GM18868 (cell line): Measurements from ENCODE around the gene RIN3.

Source experiments
- ATAC-seq: cut with Tn5 transposase; IDR thresholded peaks from one replicate; pipeline ENCODE4 v1.9.1; 2021; ENCODE audit warnings: mild to moderate bottlenecking, moderate library complexity; ENCODE audit not compliant: unreplicated experiment

RIN3 gene, protein sequence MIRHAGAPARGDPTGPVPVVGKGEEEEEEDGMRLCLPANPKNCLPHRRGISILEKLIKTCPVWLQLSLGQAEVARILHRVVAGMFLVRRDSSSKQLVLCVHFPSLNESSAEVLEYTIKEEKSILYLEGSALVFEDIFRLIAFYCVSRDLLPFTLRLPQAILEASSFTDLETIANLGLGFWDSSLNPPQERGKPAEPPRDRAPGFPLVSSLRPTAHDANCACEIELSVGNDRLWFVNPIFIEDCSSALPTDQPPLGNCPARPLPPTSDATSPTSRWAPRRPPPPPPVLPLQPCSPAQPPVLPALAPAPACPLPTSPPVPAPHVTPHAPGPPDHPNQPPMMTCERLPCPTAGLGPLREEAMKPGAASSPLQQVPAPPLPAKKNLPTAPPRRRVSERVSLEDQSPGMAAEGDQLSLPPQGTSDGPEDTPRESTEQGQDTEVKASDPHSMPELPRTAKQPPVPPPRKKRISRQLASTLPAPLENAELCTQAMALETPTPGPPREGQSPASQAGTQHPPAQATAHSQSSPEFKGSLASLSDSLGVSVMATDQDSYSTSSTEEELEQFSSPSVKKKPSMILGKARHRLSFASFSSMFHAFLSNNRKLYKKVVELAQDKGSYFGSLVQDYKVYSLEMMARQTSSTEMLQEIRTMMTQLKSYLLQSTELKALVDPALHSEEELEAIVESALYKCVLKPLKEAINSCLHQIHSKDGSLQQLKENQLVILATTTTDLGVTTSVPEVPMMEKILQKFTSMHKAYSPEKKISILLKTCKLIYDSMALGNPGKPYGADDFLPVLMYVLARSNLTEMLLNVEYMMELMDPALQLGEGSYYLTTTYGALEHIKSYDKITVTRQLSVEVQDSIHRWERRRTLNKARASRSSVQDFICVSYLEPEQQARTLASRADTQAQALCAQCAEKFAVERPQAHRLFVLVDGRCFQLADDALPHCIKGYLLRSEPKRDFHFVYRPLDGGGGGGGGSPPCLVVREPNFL

DNA sequence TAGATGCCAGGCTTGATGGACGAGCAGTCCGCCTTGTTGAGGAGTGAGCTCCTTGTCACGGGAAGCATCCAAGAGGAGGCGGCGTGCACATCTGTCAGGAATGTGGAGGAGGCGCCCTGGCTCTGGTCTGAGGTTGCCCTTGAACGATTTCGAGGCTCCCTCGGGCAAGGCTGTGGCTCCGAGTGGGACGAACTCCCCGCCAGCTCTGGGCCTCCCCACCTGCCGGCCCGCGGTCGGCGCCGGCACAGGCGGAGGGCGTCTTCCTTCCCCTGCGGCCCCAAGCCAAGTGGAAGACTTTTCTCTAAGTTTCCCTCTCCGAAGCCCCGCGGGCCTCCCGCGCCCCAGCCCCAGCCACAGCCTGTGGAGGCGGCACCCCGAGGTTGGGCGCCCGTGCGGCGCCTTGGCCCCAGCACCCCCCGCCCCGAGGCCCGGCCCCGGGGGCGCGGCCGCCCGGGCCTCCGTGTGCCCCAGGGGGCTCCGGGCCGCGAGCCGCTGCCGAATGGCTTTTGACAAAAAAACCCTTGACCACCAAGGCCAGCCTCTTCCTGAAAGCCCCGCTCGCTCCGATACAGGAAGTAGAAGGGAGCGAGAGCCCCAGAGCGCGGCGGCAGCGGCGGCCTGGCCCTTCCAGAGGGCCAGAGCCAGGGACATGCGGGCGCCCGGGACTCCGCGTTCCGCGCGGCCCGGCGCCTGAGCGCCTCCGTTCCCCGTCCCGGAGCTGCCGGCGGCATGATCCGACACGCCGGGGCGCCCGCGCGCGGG is at the start of gene RIN3:
TSS of gene RIN3 (plus strand) at position 578 of the 762 bp plus-strand sequence. CDS start at position 730, 152 bp downstream.
- ATAC-seq, result peak; percentile 62

DNA sequence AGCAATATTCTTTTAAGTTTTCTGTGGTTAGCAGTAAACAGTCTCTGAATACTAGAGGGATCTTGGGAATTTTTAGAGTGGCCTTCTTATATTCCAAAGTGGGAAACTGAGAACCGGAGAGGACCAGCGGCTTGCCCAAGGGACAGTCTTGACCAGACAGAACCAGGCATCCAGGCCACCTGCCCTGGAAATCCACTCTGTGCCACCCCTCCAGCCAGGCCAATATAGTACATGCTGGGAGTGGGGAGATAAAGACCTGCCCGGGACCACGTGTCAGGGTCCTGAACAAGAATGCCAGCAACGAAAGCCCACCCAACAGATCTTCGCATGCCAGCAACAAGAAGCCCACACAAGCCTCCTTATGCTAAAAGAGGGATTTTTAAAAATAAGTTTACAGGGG is 49.4 kb upstream of the RIN3 start:
- no peak for ATAC-seq

DNA sequence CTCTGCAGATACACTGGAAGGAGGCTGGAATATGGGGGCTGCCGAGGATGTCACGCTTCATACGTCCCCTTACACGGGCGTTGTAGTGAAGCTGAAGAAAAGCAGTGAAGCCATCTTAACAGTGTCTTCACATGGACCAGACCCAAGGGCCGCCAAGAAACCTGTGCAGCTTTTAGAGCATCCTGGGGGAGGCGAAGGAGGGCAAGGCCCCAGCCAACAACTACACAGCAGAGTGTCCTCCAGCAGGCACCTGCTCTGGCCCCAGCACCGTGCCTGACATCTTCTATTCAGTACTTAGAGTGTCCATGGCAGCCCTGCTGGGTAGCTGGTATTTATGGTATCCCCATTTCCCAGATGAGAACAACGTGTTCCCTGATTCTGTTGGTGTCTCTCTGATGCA is 48.9 kb upstream of the RIN3 start:
- ATAC-seq, result no peak

DNA sequence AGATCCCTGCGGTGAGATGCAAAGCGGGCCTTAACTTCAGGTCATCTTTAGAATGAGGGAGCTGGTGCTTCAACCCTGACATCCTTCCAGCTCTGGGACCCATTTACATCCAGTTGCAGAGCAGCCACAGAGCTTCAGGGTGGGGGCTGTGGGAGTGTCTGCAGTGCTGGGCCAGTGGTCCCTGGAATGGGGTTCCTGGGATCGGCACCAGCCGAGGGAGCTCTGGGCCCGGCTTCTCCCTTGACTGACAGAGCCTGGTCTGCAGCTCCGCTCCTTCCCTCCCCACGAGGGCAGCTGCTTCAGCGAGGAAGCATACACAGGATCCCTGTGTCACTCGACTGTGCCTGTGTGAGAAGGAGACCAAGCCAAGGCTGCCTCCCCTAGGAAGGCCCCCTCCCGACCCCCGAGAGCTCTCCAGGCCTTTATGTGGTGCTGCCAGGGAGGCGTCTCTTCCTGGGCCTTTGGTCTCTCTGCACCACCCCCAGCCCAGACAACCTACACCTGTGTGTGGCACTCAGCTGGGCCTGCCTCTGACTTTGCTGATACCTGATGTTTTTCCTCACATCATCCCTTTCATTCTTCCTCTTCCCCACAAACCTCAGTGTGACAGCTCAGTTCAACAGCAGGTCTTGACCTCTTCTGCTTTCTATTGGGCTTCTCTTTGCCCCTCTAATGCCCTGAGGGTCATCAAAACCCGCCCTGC is 48.1 kb upstream of the RIN3 start:
- ATAC-seq, result no peak

DNA sequence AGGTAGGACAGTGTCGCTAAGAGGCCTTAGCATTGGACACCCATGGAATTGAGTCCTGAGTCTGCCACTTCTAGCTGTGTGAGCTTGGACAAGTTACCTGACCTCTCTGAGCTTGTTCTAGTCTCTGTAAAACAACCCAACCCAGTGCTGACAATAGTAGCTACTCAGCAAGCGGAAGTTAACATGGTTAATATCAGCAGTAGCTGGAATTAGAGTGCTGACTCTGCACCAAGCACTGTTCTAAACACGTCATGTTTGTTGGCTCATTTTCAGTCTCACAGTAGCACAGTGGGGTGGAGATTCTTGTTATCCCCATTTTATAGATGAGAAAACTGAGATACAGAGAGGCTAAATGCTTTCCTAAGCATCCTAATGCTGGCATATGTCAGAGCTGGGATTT is 47.5 kb upstream of the RIN3 start:
- no peak for ATAC-seq

DNA sequence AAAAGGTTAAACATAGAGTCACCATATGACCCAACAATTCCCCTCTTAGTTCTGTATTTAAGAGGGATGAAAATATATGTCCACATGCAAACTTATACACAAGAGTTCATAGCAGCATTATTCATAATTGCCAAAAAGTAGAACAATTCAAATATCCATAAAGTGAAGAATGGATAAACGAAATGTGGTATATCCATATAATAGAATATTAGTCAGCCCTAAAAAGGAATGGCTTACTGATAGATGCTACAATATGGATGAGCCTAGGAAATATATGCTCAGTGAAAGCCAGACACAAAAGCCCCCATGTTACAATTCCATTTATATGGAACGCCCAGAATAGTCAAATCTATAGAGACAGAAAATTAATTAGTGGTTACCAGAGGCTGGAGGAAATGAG is 44.1 kb upstream of the RIN3 start:
- ATAC-seq, result no peak

DNA sequence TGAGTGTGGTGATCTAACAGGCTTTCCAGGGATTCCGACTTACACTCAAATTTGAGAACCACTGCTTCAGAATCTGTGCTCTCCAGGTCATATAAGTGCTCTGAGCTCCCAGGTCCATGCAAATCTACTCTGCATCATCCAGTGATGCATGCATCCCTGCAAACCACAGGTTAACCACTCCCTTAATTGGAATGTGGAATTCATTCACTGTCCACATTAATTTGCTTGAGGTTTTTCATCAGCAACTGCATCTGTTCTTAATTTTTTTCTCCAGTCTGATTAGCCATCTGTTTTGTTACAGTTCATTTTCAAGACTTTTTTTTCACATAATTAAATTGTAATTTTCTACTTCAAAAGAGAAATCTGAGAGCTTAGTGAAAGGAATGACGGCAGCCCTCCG is 43.4 kb upstream of the RIN3 start:
- no peak for ATAC-seq

DNA sequence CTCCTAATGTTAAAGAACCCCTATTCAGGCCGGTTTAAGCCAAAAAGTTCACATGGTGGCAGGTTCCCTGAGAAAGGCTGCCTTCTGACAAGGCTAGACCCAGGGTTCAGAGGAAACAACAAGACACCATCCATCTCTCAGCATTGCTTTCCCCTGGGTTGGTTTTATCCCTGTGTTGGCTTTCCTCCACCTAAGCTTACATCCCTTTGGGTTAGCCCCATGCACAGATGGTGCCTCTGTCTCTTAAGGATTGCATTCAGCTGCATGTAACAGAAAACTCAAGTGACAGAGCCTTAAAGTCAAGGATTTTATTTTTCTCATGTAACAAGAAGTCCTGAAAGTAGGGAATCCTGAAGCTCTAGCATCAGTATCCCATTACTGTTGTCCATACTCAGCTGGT is 42.8 kb upstream of the RIN3 start:
- no peak for ATAC-seq

DNA sequence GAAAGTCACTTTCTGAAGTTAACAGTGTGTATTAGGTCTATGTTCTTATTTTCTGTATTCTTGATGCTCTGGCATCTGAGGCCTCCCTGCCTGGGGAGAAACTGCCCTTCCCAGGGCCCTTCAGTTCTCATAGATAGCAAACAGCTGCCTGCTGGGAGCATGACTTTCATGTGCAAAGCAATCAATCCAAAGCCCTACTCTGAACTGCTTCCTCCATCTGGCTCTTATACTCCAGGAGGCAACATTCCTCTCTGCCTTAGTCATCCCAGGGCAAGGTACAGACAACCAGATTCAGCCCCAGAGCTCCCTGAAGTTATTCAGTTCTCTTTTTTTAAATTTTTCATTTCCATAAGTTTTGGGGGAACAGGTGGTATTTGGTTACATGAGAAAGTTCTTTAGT is 41.7 kb upstream of the RIN3 start:
- ATAC-seq, result no peak

DNA sequence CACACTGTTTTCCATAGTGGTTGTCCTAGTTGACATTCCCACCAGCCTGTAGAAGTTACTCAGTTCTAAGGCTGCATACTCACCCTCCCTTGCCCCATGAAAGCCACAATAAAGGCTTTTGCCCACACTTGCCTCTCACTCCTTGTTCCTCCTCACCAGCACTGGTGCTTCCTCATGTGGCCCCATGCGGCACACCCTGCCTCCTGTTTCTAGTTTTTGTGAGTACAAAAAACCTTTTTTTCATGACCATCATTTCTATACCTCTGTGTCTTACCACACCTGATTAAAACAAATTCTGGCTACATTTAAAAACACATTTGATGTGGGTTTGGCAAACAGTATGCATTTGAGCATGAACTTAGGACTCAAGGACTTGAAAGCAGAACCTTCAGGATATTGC is 40.7 kb upstream of the RIN3 start:
- no peak for ATAC-seq

DNA sequence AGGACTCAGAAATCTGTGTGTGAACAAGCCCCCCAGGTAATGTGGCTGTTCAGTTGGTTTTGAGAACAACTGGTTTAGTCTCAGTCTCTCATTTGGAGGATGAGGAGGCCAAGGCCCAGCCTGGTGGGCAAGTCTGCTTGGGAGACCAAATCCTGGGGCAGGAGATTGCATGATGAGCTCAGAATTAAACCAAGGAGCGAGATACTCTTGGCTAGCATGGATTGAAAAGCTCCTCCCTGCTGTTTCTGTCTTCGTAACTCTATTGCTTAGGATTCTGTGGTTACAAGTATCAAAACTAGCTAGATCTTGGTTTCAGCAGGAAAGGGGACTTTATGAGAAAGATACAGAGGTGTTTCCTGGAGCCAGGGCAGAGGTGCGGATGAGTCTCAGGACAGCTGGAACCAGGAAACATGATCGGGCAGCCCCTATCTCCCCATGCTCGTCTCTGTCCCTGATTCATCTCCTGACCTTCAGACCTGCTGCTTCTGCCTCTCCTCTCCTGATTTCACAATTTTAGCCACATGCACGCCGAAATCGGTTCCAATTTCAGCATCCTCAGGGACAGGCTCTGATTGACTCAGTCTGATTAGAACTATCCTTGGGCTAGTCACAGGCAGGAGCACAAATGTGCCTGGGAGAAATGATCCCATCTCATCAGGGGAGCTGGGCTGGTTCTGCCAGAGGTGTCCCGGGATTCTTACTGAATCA is 40.2 kb upstream of the RIN3 start:
- ATAC-seq, result no peak

DNA sequence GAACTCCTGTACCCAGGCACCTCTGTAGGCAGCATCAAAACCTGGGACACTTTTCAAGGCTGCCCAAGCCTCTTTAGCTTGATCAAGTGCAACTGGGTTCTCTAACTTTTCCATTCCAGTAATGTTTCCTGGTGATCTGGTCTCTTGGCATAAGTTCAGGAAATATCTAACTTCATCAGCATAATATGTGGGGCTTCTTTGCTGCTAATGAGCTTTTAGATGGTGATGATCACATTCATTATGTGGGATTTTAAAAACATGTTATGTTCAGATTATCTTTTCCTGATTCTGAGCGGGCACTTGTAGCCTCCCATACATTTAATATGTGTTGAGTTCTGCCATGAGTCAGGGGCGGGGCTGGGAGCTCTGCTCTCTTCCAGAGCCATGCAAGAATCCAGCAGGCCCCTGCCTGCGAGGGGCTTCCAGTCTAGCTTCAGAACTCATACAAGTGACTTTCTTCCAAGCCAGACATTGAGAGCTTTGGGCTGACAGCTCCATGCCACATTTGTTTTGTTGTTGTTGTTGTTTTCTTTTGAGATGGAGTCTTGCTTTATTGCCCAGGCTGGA is 39.5 kb upstream of the RIN3 start:
- no peak for ATAC-seq

DNA sequence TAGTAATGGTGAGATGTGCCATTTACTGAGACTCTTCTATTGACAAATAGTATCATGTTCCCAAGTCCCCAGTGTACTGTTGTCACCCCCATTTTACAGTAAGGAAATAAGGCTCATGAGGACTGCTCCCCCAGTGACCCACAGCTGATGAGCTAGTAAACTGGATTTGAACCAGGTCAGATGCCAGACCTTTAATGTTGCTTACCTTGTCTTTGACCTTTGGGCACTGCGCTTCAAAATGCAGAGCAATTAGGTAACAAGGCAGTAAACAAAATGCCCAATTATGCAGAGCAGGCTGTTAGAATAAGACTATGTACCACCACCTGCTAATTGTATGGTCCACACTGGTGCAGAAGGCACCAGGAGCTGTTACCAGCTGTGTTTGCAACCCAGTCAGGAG is 38.5 kb upstream of the RIN3 start:
- no peak for ATAC-seq

DNA sequence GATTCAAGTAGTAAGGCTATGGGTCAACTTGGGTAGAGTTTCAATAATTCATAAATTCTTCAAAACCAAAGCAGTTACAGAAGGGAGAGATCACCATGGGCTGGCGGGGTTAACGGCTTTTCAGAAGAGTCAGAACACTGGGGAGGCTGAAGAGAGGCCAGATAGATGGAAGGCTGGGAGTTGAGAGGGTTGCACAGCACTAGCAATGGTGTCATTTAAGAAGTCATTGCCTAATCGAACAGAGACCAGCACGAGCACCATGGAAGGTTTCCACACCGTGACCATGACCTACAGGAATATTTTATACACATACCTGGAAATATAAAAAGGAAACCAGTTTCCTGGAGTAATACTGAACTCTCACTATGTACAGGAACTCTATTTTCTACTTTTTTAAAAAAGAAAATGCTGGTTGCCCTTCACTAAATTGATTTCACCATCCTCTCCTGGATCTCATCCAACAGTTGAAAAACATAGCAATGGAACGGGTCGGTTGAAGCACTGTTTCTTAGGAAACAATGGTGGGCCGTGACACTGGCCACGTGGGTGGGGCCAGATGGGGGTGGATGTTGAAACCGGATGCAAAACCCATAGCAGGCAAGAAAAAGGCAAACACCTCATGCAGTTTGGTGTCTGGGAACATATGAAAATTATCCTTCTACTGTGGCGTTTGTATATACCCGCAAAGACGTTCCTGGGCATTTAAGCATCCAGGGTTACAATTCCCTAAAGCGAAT is 38.0 kb upstream of the RIN3 start:
- no peak for ATAC-seq

DNA sequence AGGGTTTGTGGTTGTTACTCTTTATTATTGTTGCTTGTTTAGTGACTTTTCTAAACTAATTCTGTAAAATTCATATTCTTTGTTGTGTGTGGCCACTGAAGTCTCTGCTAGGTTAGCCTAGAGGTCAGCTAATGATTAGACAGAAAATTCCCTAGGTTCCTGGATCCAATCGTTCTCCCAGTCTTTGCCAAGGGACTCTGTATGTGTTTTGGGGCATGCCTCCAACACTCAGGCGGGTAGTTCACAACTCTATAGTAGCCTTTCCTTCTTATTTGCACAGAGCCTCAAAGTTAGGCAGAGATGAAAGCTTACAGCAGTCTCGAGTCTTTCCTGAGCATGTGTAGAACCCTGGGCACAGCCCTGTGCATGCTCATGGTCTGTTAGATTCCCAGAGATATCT is 32.7 kb upstream of the RIN3 start:
- ATAC-seq, result no peak

DNA sequence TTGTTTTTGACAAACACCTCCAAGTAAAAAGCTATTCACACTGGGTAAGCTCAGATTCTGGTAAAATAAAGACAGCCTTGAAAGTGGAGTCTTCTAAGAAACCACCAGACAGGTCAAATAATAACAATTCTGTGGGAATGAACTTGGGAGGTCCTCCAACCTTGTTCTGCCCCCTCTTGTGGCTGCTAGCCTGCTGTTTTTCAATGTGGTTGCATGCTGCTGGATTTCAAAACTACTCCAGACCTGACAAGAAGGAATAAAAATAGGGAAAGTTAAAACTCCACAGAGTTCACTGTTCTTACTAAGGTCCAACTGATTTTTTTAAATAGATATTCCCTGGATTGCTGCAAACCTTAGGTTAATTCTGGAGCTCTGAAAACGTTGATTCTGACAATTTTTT is 32.2 kb upstream of the RIN3 start:
- no peak for ATAC-seq

DNA sequence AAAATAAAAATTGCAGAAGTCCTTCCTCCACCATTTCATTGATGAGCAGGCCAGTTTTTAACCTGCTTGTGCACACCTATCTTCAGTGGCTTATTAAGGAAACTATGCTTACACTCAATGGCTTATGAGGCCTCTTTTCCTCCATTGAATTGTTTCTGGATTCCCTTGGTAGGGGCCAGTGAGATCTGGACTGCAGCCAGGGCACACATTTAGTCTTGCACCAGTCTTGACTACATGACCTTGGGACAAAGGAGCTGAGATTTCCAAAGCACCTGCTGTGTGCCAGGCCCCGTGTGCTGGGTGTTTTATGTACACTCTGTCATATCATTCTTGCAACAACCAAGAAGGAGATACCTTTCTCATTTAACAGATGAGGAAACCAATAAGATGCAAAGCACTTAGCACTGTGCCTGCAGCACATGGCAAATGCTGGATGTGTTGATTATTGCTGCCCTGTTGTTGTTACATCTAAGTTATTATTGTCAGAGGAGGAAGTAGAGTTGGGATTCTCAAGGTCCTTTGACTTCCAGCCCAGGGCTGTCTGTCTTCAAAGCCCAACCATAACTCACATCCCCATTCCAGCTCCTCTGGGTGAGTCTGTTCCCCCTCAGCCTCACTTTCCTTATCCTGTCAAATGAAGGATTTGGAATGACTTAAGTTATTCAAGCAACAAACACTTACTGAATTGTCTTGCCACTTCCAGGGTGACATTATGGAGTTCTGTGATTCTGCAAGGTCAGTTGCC is 31.6 kb upstream of the RIN3 start:
- ATAC-seq, result no peak

DNA sequence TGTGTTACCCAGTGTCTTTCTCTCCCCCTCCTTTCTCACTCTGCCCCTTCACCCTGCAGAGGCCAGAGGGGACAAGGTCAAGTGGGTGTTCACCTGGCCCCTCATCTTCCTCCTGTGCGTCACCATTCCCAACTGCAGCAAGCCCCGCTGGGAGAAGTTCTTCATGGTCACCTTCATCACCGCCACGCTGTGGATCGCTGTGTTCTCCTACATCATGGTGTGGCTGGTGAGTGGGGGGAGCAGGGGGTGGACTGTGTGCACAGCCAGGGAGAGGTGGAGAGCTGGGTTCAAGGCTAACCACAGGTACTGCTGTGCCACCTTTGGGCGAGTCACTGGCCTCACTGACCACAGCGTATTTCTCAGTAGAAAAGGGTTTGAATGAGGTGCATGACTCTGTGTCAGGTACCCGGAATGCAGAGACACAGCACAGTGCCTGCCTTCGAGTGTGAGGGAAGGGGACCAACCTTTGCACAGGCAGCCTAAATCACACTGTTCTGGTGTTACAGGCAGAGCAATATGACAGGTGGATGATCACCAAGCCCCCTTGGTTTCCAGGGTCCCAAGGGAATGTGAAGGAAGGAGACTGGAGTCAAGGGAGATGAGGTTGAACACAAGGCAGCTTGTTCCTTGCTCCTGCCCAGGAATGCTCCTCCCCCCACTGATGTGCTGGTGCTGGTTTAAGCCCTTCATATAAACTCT is 30.8 kb upstream of the RIN3 start:
- ATAC-seq, result no peak
